HepG2 (cell line): ENCODE data around the gene ARHGEF37. TPM values are rescaled to one million over a fixed set of nuclear protein-coding genes. Genes with fewer than 3 reads are reported as not detected.

Experiments used
- ATAC-seq: fragments of 200-7000 bp; cut with Tn5 transposase; 3 replicates; pipeline ENCODE4 v1.9.1; 2020; ENCODE audit warnings: mild to moderate bottlenecking, moderate library complexity
- BruUV-seq: library from RNA; stranded (reverse); fragments of 400-500 nt; replicated peaks from 2 replicates; lab custom pipeline; 2021; lab: Mats Ljungman, UMichigan
- CTCF ChIA-PET: fragments of 300-600 bp; formaldehyde crosslinking; extraction: SDS; loops from one replicate; lab custom pipeline; 2021; ENCODE audit warnings: low total read pairs, inconsistent platforms, low intra/inter-chr PET ratio; lab: Yijun Ruan, JAX
- POLR2A ChIA-PET: fragments of 350-600 bp; sonication (Branson Sonifier 250); formaldehyde crosslinking; loops from one replicate; lab custom pipeline; 2020; ENCODE audit warnings: antibody characterized with exemption, inconsistent platforms; lab: Yijun Ruan, JAX
- DNase-seq: peaks from one replicate; pipeline ENCODE4 v3.0.0-alpha.2; 2015; ENCODE audit warnings: low spot score
- FAIRE-seq: peaks from 3 replicates; lab custom pipeline; 2011; peaks lifted over from hg19 to GRCh38; lab: Jason Lieb, UNC
- H2AFZ ChIP-seq: one replicate; pipeline ENCODE4 v1.6.1; 2011; ENCODE audit warnings: low read length, inconsistent platforms
- H3K27ac ChIP-seq: fragments of 300-600 bp; 3 replicates; pipeline ENCODE4 v1.8.0; 2011; ENCODE audit warnings: mixed run types, mild to moderate bottlenecking, mixed read lengths, low read length, inconsistent platforms; ENCODE audit not compliant: insufficient read depth; ENCODE audit errors: extremely low read length
- H3K27me3 ChIP-seq, 2 experiments: fragments of 200-600 bp in 1 of 2; 2 replicates in 1 of 2; 3 replicates in 1 of 2; pipeline versions ENCODE4 v1.6.0 to v1.8.0; 2011; ENCODE audit warnings: low read length in 2 of 2, mild to moderate bottlenecking in 2 of 2, moderate library complexity in 2 of 2, inconsistent platforms in 1 of 2; ENCODE audit not compliant: insufficient read depth in 2 of 2, control insufficient read depth in 1 of 2
- H3K36me3 ChIP-seq, 2 experiments: fragments of 200-600 bp in 1 of 2; replicated peaks in 1 of 2; 2 replicates in 1 of 2; 3 replicates in 1 of 2; pipeline versions ENCODE4 v1.5.1 to v1.8.0; 2011; ENCODE audit warnings: low read length in 2 of 2, inconsistent platforms in 1 of 2; ENCODE audit not compliant: insufficient read depth in 2 of 2, control insufficient read depth in 1 of 2
- H3K4me1 ChIP-seq: 2 replicates; pipeline ENCODE4 v1.5.1; 2012; ENCODE audit warnings: low read length, inconsistent platforms; ENCODE audit not compliant: insufficient read depth
- H3K4me2 ChIP-seq: 2 replicates; pipeline ENCODE4 v1.6.0; 2011; ENCODE audit warnings: low read depth, low read length, inconsistent platforms
- H3K4me3 ChIP-seq, 3 experiments: fragments of 200-600 bp in 1 of 3; sonication (generic), shearing (Covaris generic) in 1 of 3; replicated peaks in 1 of 3; 2 replicates each; pipeline ENCODE4 v1.5.1; 2011 to 2016; ENCODE audit warnings: low read length in 3 of 3, inconsistent platforms in 2 of 3, low read depth in 2 of 3, mild to moderate bottlenecking in 2 of 3, control low read depth in 1 of 3, mixed read lengths in 1 of 3; ENCODE audit not compliant: insufficient read depth in 1 of 3
- H3K79me2 ChIP-seq: one replicate; pipeline ENCODE4 v1.6.1; 2011; ENCODE audit warnings: low read length, inconsistent platforms; ENCODE audit not compliant: insufficient read depth
- H3K9ac ChIP-seq: 2 replicates; pipeline ENCODE4 v1.6.0; 2011; ENCODE audit warnings: mild to moderate bottlenecking, low read depth, low read length, inconsistent platforms; ENCODE audit not compliant: insufficient read depth
- H3K9me3 ChIP-seq: 2 replicates; pipeline ENCODE4 v1.5.1; 2012; ENCODE audit warnings: mild to moderate bottlenecking, low read length
- H4K20me1 ChIP-seq: 2 replicates; pipeline ENCODE4 v1.6.0; 2011; ENCODE audit warnings: inconsistent platforms, mild to moderate bottlenecking, low read length, moderate library complexity; ENCODE audit not compliant: insufficient read depth
- BCL3 ChIP-seq: sonication (generic); formaldehyde crosslinking; IDR thresholded peaks from 2 replicates; pipeline ENCODE4 v1.5.1; 2020; ENCODE audit warnings: mild to moderate bottlenecking, missing genetic modification reagents, moderate library complexity
- CENPT ChIP-seq: sonication (generic); formaldehyde crosslinking; IDR thresholded peaks from 2 replicates; pipeline ENCODE4 v1.8.0; 2022; ENCODE audit warnings: low read depth, mild to moderate bottlenecking, moderate library complexity, missing genetic modification reagents
- GMEB1 ChIP-seq: sonication (generic); formaldehyde crosslinking; IDR thresholded peaks from 2 replicates; pipeline ENCODE4 v1.5.1; 2020; ENCODE audit warnings: missing genetic modification reagents, mild to moderate bottlenecking, borderline replicate concordance
- IRF1 ChIP-seq: sonication (generic); formaldehyde crosslinking; IDR thresholded peaks from 2 replicates; pipeline ENCODE4 v1.4.0; 2020; ENCODE audit warnings: low read depth, mild to moderate bottlenecking, missing genetic modification reagents
- KMT2A ChIP-seq: sonication (generic); formaldehyde crosslinking; IDR thresholded peaks from 2 replicates; pipeline ENCODE4 v1.4.0; 2020; ENCODE audit warnings: missing genetic modification reagents
- PATZ1 ChIP-seq: sonication (generic); formaldehyde crosslinking; IDR thresholded peaks from 2 replicates; pipeline ENCODE4 v1.4.0; 2020; ENCODE audit warnings: missing genetic modification reagents
- THYN1 ChIP-seq: sonication (generic); formaldehyde crosslinking; IDR thresholded peaks from 2 replicates; pipeline ENCODE4 v1.8.1; 2023; ENCODE audit warnings: low read depth, mild to moderate bottlenecking, moderate library complexity, missing genetic modification reagents, borderline replicate concordance
- ZNF282 ChIP-seq: fragments of 450-650 bp; IDR thresholded peaks from 2 replicates; pipeline ENCODE4 v1.6.1; 2018; ENCODE audit not compliant: partially characterized antibody
- ZNF484 ChIP-seq: sonication (generic); formaldehyde crosslinking; IDR thresholded peaks from 2 replicates; pipeline ENCODE4 v1.5.1; 2020; ENCODE audit warnings: mild to moderate bottlenecking, low read depth, missing genetic modification reagents, borderline replicate concordance
- ZNF784 ChIP-seq: sonication (generic); formaldehyde crosslinking; IDR thresholded peaks from 2 replicates; pipeline ENCODE4 v1.5.1; 2020; ENCODE audit warnings: missing genetic modification reagents, mild to moderate bottlenecking, borderline replicate concordance
- WGBS: methylation state at CpG from one replicate; pipeline ENCODE4 v1.1.6; 2017; ENCODE audit warnings: low lambda C conversion rate; 5-methylcytosine and 5-hydroxymethylcytosine counted together
- in situ Hi-C: cut with HindIII; loops from 2 replicates; pipeline ENCODE4 v1.10.0; 2017; ENCODE audit warnings: low pct_unique_long_range_greater_than_20kb; ENCODE audit not compliant: extremely low pct_ligation_motif_present
- intact Hi-C: fragments of 100-400 bp; cut with micrococcal nuclease; formaldehyde crosslinking; loops from one replicate; pipeline ENCODE4 v1.10.0; 2022; ENCODE audit not compliant: unreplicated experiment
- polyA plus RNA-seq, 8 experiments: library from polyadenylated mRNA; depleted of rRNA in 3 of 8; stranded (reverse) in 7 of 8; unstranded in 1 of 8; fragments of >200 nt; fragmentation: Illumina TruSeq in 4 of 8; extraction: Trizol in 4 of 8; gene quantifications; 2 replicates each; pipeline versions ENCODE4 v1.2.1 to v1.2.3, GENCODE V29; 2011 to 2016; ENCODE audit warnings: low read depth in 4 of 8, missing spikeins in 1 of 8, mixed read lengths in 1 of 8; ENCODE audit not compliant: insufficient read depth in 1 of 8
- total RNA-seq, 5 experiments: library from RNA; depleted of rRNA; stranded (reverse); fragments of >200 nt; fragmentation: Illumina TruSeq; extraction: Trizol; gene quantifications; 2 replicates each; pipeline ENCODE4 v1.2.3, GENCODE V29; 2016; ENCODE audit warnings: low read depth in 1 of 5

Gene ARHGEF37
- total and polyA plus RNA-seq, 2 of the 13 experiments (the other 11 are each of a cell fraction or from before 2014, with no cell fraction given) = 0.18 to 0.27 TPM

GRCh38 chr5:149638546-149639241 lies 57.4 kb downstream of the ARHGEF37 start:
- Histone ChIP-seq H2AFZ (no peak overlapping the region), H3K27ac (no peak overlapping the region), H3K79me2 (no peaks in the 10 kb centered on the region), H4K20me1 (no peaks in the 10 kb centered on the region), H3K9me3 (no peaks in the 10 kb centered on the region), H3K9ac (no peak overlapping the region), H3K27me3 (peaks cover 0 to 6% of the 10 kb centered on the region in 2 experiments; a peak in 1 of 5 replicates), H3K4me3 (no peak overlapping the region), H3K4me1 (peaks cover 32% of the 10 kb centered on the region), H3K4me2 (no peak overlapping the region), H3K36me3 (no peaks in the 10 kb centered on the region)
- in situ Hi-C loops (loop anchor here (5.0 to 25.0 kb wide), 2 partner anchors 189 to 349 kb away; no protein-coding TSS in a partner anchor), intact Hi-C loops (loop anchor here (5.0 kb wide), 1 partner anchor 139 kb away; no protein-coding TSS in a partner anchor)
- ChIA-PET CTCF (no interaction called here), POLR2A (no interaction called here)
- no peak for FAIRE-seq
- no peak for ATAC-seq
- TF ChIP-seq GMEB1 (CRISPR knock-in tag) (no peak), IRF1 (CRISPR knock-in tag) (no peak), CENPT (CRISPR knock-in tag) (no peak), KMT2A (no peak), BCL3 (no peak), ZNF484 (CRISPR knock-in tag) (no peak), ZNF784 (CRISPR knock-in tag) (no peak), ZNF282 (no peak), PATZ1 (CRISPR knock-in tag) (no peak), THYN1 (CRISPR knock-in tag) (no peak)
- no peak for DNase-seq
- no TSS peak for BruUV-seq
- WGBS = 66% methylated on average over 2 of the region's 9 CpGs
